ENCODE results near the gene KBTBD12. TPM values are rescaled to one million over a fixed set of nuclear protein-coding genes. Genes with fewer than 3 reads are reported as not detected.

KBTBD12 gene
- polyA plus RNA-seq, 1 donor from 2014 or later, result not detected

DNA sequence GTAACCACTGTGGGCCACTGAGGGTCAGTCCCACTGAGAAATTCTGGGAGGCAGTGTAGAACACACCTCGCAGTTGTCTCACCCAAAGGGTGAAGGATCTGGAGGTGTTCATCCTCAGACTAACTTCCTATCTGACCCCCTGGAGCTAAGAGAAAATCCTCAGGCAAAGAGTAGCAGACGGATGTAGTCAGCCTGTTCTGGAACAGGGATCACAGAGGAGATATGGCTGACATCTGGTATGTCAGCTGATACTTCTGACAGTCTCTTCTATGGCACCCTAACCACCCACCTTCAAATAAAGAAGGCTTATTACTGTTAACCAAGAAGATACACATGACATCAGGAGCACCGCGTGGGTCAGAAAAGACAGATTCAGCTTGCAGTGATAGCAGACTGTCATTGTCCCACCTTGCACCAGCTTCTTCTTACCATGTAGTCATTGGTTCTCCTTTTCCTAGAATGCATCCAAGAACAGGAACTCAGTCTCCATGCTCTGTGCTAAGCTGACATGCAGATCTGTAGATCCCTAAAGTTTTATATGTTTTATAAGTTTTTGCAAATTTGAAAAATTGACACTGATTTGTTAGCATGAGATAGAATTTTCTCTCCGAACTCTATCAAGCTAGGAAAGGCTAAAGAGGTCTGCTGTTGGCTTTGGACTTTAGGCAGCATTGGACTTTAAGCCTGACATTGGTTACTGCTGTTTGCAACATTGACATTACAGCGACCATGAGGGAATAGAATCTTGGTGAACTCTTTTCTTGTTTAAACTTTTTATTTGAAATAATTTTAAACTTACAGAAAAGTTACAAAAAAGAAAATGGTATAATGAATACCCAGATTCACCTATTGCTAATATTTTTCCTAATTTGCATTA lies 60.4 kb downstream of the KBTBD12 start:
- Mint-ChIP-seq H3K4me1 (no peaks in the 10 kb centered on the region), H3K36me3 (peaks cover 5% of the 10 kb centered on the region), H3K27me3 (peaks cover 2% of the 10 kb centered on the region), H3K27ac (no peak overlapping the region), H3K4me3 (no peak overlapping the region), H3K9me3 (peaks cover 0 to 4% (median 2%) of the 10 kb centered on the region in 3 donors)

DNA sequence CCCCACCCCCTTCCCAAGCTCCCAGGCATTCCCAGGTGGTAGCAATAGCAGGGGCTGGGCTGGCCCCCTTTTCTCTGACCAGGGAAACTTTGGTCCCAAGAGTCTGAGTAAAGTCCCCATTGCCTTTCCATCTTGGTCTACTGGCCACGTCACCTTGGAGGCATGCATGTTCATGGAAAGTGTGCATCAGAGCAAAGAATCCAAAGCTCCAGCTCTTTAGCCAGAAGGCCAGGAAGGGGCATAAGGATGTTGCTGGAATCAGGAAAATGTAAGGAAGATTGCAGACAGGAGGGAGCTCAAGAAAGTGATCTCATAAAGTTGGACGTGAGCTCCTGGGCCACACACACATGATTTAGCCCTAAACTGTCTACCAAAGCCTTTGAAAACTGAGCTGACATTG lies 63.6 kb downstream of the KBTBD12 start:
- Mint-ChIP-seq H3K9me3 (peaks cover 2 to 5% (median 4%) of the 10 kb centered on the region in 3 donors), H3K27me3 (peaks cover 2% of the 10 kb centered on the region), H3K4me3 (no peak overlapping the region), H3K4me1 (no peaks in the 10 kb centered on the region), H3K36me3 (peaks cover 5% of the 10 kb centered on the region), H3K27ac (no peak overlapping the region)

DNA sequence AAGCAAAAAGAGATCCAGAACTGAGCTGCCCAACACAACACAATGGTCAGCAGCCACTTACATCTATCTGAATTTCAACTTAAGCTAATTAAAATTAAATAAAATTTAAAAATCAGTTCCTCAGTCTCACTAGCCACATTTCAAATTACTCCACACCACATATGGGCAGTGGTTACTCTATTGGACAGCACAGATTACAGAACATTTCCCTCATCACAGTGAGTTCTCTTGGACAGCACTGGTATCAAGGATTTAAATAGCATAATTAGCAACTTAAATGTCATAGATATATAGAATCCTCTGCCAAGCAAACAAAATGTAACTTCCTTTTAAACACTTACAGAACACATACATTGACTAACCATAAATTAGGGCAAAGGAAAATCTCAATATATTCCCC lies 64.4 kb downstream of the KBTBD12 start:
- Mint-ChIP-seq H3K36me3 (peaks cover 6% of the 10 kb centered on the region), H3K27ac (no peak overlapping the region), H3K9me3 (peaks cover 2 to 5% (median 4%) of the 10 kb centered on the region in 3 donors), H3K27me3 (no peaks in the 10 kb centered on the region), H3K4me3 (no peak overlapping the region), H3K4me1 (no peaks in the 10 kb centered on the region)

- H3K9me3 Mint-ChIP-seq, result peaks cover 2 to 5% (median 4%) of the 10 kb centered on the region in 3 donors
- no peak overlapping the region for H3K27ac Mint-ChIP-seq
- peaks cover 3% of the 10 kb centered on the region for H3K27me3 Mint-ChIP-seq
- no peak overlapping the region for H3K4me3 Mint-ChIP-seq
- H3K4me1 Mint-ChIP-seq, result no peaks in the 10 kb centered on the region
- H3K36me3 Mint-ChIP-seq, result peaks cover 6% of the 10 kb centered on the region
Measured at GRCh38 chr3:127981097-127981496, 66.1 kb downstream of the KBTBD12 start.

- Mint-ChIP-seq H3K27me3 (peaks cover 3% of the 10 kb centered on the region), H3K27ac (no peak overlapping the region), H3K4me3 (no peak overlapping the region), H3K4me1 (no peaks in the 10 kb centered on the region), H3K36me3 (peaks cover 6% of the 10 kb centered on the region), H3K9me3 (peaks cover under 1 to 5% (median 2%) of the 10 kb centered on the region in 3 donors)
Measured at GRCh38 chr3:127982155-127982554, 67.1 kb downstream of the KBTBD12 start.

- Mint-ChIP-seq H3K36me3 (peaks cover 3% of the 10 kb centered on the region), H3K4me3 (no peak overlapping the region), H3K9me3 (peaks cover 0 to 5% (median 0%) of the 10 kb centered on the region in 3 donors), H3K4me1 (no peaks in the 10 kb centered on the region), H3K27ac (no peak overlapping the region), H3K27me3 (peaks cover 3% of the 10 kb centered on the region)
Measured at GRCh38 chr3:127984241-127984975, 69.4 kb downstream of the KBTBD12 start.

DNA sequence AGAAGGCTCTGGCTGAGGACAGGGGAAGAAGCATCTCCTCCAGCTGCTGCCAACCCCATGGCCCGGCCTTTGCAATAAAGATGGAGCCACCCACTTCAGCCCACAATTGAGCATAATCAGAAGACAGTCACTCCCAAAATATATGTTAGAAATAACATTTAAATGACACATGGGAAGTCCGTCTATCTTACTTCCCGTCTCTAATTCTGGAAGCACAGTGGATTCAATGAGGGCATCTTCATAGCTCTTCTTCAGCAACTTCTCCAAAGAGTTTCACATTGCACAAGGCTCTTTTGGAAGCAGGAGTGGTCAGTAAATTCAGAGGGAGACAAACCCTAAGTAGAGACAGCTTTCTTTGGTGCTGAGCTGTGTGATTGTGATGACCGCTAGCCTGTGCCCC lies 70.2 kb downstream of the KBTBD12 start:
- peaks cover 3% of the 10 kb centered on the region for H3K27me3 Mint-ChIP-seq
- no peaks in the 10 kb centered on the region for H3K4me1 Mint-ChIP-seq
- peaks cover 0 to 5% (median 0%) of the 10 kb centered on the region in 3 donors for H3K9me3 Mint-ChIP-seq
- no peak overlapping the region for H3K27ac Mint-ChIP-seq
- H3K36me3 Mint-ChIP-seq, result peaks cover 1% of the 10 kb centered on the region
- H3K4me3 Mint-ChIP-seq, result no peak overlapping the region

- no peak overlapping the region for H3K27ac Mint-ChIP-seq
- peaks cover 1% of the 10 kb centered on the region for H3K36me3 Mint-ChIP-seq
- H3K9me3 Mint-ChIP-seq, result peaks cover 0 to 5% (median 0%) of the 10 kb centered on the region in 3 donors
- H3K4me1 Mint-ChIP-seq, result no peaks in the 10 kb centered on the region
- H3K4me3 Mint-ChIP-seq, result no peak overlapping the region
- H3K27me3 Mint-ChIP-seq, result peaks cover 3% of the 10 kb centered on the region
Measured at GRCh38 chr3:127985655-127986225, 70.7 kb downstream of the KBTBD12 start.

- Mint-ChIP-seq H3K4me3 (no peak overlapping the region), H3K4me1 (no peaks in the 10 kb centered on the region), H3K27ac (no peak overlapping the region), H3K9me3 (no peaks in the 10 kb centered on the region), H3K36me3 (peaks cover 1% of the 10 kb centered on the region), H3K27me3 (peaks cover 3% of the 10 kb centered on the region)
Measured at GRCh38 chr3:127986803-127987202, 71.8 kb downstream of the KBTBD12 start.

DNA sequence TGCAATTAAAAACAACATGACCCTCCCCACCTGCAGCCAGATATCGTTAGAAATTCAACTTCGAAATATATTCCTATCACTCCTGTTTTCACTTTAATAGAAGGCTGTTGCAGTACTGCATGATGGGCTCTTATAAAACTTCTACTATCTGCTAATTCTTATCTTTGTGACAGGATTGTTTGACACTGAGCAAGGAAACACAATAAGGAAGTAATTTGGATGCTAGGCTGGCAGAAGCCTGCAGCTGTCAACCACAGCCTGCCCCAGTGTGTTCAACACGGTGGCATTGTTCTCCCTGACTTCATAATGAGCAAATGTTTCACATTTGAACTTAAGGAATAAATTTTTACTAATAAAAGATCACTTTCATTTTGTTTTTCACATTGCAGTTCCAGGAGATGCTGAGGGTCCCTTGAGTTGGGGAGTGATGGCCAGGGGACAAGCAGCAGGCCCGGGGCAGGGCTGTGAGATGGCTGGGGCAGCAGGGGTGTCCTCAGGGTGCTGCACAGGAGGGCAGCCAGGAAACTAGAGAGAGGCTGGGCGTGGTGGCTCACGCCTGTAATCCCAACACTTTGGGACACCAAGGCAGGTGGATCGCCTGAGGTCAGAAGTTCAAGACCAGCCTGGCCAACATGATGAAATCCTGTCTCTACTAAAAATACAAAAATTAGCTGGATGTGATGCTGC lies 72.4 kb downstream of the KBTBD12 start:
- H3K9me3 Mint-ChIP-seq, result no peaks in the 10 kb centered on the region
- no peak overlapping the region for H3K4me3 Mint-ChIP-seq
- H3K4me1 Mint-ChIP-seq, result no peaks in the 10 kb centered on the region
- peaks cover 1% of the 10 kb centered on the region for H3K36me3 Mint-ChIP-seq
- peaks cover 3% of the 10 kb centered on the region for H3K27me3 Mint-ChIP-seq
- H3K27ac Mint-ChIP-seq, result no peak overlapping the region

DNA sequence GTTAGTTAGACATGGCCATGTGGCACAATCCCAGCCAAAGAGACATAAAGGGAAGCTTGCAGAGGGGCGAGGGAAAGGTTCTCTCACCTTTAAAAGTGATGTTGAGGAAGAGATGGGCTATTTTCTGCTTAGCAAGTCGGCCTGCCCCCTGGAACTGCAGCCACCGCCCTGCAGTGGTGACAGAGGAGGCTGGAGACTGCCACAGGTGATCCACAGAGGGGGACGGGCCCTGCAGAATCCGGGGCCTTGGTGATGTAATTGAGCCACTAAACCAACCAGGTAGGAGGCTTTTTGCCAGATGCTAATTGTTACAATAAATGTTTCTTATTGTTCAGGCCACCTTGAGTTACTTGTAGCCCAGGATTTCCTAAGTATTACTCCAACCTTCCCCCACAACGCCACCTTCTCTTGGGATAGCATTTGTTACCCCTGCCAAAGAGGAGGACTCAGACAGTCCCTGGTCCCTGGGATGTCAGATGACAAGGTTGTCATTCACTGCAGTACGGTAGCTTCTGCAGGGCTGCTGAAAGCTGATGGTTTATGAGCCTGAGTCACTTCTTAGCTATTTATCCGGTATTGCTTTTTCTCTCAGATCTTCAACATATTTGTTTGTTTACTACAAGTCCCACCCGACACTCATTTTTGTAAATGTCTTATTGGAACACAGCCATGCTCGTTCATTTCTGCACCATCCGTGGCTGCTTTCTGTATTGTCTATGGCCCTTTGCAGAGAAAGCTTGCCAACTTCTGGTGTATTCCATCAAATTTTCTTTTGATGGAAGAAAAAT lies 73.9 kb downstream of the KBTBD12 start:
- no peak overlapping the region for H3K4me3 Mint-ChIP-seq
- H3K27ac Mint-ChIP-seq, result no peak overlapping the region
- H3K9me3 Mint-ChIP-seq, result no peaks in the 10 kb centered on the region
- no peaks in the 10 kb centered on the region for H3K4me1 Mint-ChIP-seq
- H3K27me3 Mint-ChIP-seq, result peaks cover 3% of the 10 kb centered on the region
- no peaks in the 10 kb centered on the region for H3K36me3 Mint-ChIP-seq

- H3K27ac Mint-ChIP-seq, result no peak overlapping the region
- H3K36me3 Mint-ChIP-seq, result no peaks in the 10 kb centered on the region
- H3K4me1 Mint-ChIP-seq, result no peaks in the 10 kb centered on the region
- peaks cover 3% of the 10 kb centered on the region for H3K27me3 Mint-ChIP-seq
- no peak overlapping the region for H3K4me3 Mint-ChIP-seq
- H3K9me3 Mint-ChIP-seq, result no peaks in the 10 kb centered on the region
Measured at GRCh38 chr3:127990051-127990450, 75.0 kb downstream of the KBTBD12 start.

DNA sequence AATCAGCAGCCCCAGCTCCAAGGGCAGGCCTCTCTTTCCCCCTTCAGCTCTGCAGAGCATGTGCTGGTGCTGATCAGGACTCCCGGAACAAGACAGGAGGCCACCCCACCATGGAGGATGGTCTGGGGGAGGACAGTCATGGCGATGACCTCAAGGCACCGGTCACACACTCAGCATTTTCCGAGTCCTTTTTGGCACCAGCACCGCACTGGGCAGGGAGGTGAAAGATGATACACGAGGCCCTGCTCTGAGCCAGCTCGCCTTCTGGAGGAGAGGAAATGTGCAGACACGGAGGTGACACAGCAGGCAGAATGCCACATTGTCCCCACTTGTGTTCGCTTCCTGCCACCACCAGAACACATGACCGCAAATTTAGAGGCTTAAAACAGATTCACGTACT lies 75.4 kb downstream of the KBTBD12 start:
- Mint-ChIP-seq H3K4me1 (no peaks in the 10 kb centered on the region), H3K36me3 (no peaks in the 10 kb centered on the region), H3K4me3 (no peak overlapping the region), H3K27me3 (peaks cover 3% of the 10 kb centered on the region), H3K9me3 (no peaks in the 10 kb centered on the region), H3K27ac (no peak overlapping the region)

DNA sequence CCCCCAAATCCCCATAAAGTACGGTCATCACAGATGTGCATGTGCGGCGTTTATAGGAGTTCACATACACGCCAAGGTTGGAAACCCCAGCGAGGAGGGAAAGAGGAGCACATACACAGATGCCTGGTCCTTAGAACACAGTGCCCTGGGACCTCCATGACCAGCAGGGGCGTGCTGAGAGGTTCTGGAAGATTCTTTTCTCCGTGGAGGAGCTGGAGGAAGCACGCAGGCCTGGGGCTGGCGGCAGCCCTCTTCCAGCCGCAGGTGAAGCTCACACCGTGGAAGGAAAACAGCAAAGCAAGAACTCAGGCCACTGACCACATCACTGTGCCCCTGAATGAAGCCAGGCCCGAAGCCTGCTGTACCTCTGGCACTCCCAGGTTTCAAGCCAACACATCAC lies 76.2 kb downstream of the KBTBD12 start:
- Mint-ChIP-seq H3K9me3 (no peaks in the 10 kb centered on the region), H3K4me3 (no peak overlapping the region), H3K27ac (no peak overlapping the region), H3K27me3 (no peaks in the 10 kb centered on the region), H3K36me3 (no peaks in the 10 kb centered on the region), H3K4me1 (no peaks in the 10 kb centered on the region)
